ENCODE results near the gene PRDM4. TPM values are rescaled to one million over a fixed set of nuclear protein-coding genes. Genes with fewer than 3 reads are reported as not detected.

PRDM4 gene
- total and polyA plus RNA-seq, 2 donors (not counting 3 experiments of a cell fraction or from before 2014, with no cell fraction given) = 25.6 to 36.8 TPM

DNA sequence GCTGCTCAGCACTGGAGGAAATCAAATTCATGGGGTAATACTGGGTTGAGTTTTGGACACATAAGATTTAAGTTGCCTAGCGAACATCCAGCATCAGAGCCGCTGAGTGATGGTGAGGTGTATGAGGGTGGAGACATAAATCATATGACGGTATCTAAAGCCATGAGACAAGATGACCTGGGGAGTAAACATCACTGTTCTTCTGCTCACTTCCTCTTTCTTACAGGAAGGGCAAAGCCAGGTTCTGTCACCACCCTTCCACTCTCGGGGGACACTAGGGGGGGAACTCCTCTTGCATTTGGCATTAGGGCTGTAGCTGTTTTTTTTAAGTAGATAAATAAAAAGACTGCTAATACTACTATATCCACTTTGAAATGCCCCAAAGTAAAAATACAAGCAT, 24.0 kb downstream of the PRDM4 start:
- H2AFZ ChIP-seq (ENCODE audit: low read depth, low read length) = no peak overlapping the region
- ChIA-PET POLR2A (interaction anchor here (0.5 to 0.6 kb wide), 2 partner anchors 13 to 77 kb away, joined by 7 to 9 read pairs; no protein-coding TSS in a partner anchor), CTCF (no interaction called here)
- H3K36me3 ChIP-seq (ENCODE audit: control insufficient read depth in 2 of 2, extremely low read depth in 1 of 2, insufficient read depth in 2 of 2, low read length in 2 of 2) = peaks cover 33 to 52% of the 10 kb centered on the region in 2 experiments
- H3K4me2 ChIP-seq (ENCODE audit: insufficient read depth, low read length) = no peak overlapping the region
- H3K9ac ChIP-seq (replicated peaks; ENCODE audit: extremely low read depth, insufficient read depth, low read length) = no peak overlapping the region
- no peak overlapping the region for H3K27ac ChIP-seq (ENCODE audit: insufficient read depth, low read depth, low read length)
- FAIRE-seq (no peak), DNase-seq (ENCODE audit: low read depth, low spot score) (no peak)
- H4K20me1 ChIP-seq (replicated peaks; ENCODE audit: control insufficient read depth, extremely low read depth, insufficient read depth, low read length) = no peaks in the 10 kb centered on the region
- H3K9me1 ChIP-seq (replicated peaks; ENCODE audit: control insufficient read depth, extremely low read depth, insufficient read depth, low read length) = no peaks in the 10 kb centered on the region
- intact Hi-C loops (cut with micrococcal nuclease) (no loop called here), dilution Hi-C loops (cut with MboI; ENCODE audit: extremely low pct_ligation_motif_present, low sequenced_read_pairs) (no loop called here)
- peaks cover 4% of the 10 kb centered on the region for H3K4me1 ChIP-seq (ENCODE audit: control insufficient read depth, extremely low read depth, insufficient read depth, low read length)
- BruUV-seq (replicated peaks) = no TSS peak
- no peak overlapping the region for H3K4me3 ChIP-seq (replicated peaks in 1 of 3; ENCODE audit: insufficient read depth in 1 of 3, low read depth in 1 of 3, low read length in 3 of 3)
- peaks cover 2% of the 10 kb centered on the region for H3K79me2 ChIP-seq (ENCODE audit: control insufficient read depth, insufficient read depth, low read length)
- no peaks in the 10 kb centered on the region for H3K27me3 ChIP-seq (ENCODE audit: control insufficient read depth in 2 of 2, insufficient read depth in 2 of 2, low read length in 2 of 2)
- H3K9me3 ChIP-seq (replicated peaks; ENCODE audit: control insufficient read depth, insufficient read depth, low read length) = no peaks in the 10 kb centered on the region
- TF ChIP-seq POLR2A (IDR thresholded peaks at IDR 0.05; ENCODE audit: low read depth, low read length) (no peak), EZH2 (IDR thresholded peaks at IDR 0.05; ENCODE audit: borderline replicate concordance, low read depth, low read length, severe bottlenecking) (no peak), JUN (IDR thresholded peaks at IDR 0.05; ENCODE audit: borderline replicate concordance, insufficient read depth, insufficient read length, low read depth) (no peak), FOS (IDR thresholded peaks at IDR 0.05; ENCODE audit: borderline replicate concordance, insufficient read depth, low read length) (no peak), MYC (IDR thresholded peaks at IDR 0.05; ENCODE audit: low read depth, low read length) (no peak), POLR2AphosphoS5 (IDR thresholded peaks at IDR 0.05; ENCODE audit: insufficient read depth, low read depth, low read length) (no peak), GATA2 (IDR thresholded peaks at IDR 0.05; ENCODE audit: insufficient read depth, insufficient read length, low read depth, low read length) (no peak)
- TF ChIP-seq, protein P1, sequence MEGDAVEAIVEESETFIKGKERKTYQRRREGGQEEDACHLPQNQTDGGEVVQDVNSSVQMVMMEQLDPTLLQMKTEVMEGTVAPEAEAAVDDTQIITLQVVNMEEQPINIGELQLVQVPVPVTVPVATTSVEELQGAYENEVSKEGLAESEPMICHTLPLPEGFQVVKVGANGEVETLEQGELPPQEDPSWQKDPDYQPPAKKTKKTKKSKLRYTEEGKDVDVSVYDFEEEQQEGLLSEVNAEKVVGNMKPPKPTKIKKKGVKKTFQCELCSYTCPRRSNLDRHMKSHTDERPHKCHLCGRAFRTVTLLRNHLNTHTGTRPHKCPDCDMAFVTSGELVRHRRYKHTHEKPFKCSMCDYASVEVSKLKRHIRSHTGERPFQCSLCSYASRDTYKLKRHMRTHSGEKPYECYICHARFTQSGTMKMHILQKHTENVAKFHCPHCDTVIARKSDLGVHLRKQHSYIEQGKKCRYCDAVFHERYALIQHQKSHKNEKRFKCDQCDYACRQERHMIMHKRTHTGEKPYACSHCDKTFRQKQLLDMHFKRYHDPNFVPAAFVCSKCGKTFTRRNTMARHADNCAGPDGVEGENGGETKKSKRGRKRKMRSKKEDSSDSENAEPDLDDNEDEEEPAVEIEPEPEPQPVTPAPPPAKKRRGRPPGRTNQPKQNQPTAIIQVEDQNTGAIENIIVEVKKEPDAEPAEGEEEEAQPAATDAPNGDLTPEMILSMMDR (IDR thresholded peaks at IDR 0.05; ENCODE audit: extremely low read depth in 1 of 2, insufficient read depth in 1 of 2, low read depth in 1 of 2, low read length in 2 of 2) = no peak
- TF ChIP-seq, protein P2, sequence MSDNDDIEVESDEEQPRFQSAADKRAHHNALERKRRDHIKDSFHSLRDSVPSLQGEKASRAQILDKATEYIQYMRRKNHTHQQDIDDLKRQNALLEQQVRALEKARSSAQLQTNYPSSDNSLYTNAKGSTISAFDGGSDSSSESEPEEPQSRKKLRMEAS (IDR thresholded peaks at IDR 0.05; ENCODE audit: insufficient read depth, insufficient read length) = no peak
